NAMALWA (cell line): ENCODE measurements around the gene CEP95.
"Not testable (repeated sequence)": the region's sequence is repeated elsewhere in the genome, so short reads cannot be mapped to it uniquely, and the experiment has no call there.

Experiments
- DNase-seq: peaks from one replicate; pipeline ENCODE4 v3.0.0-alpha.2; 2015; ENCODE audit warnings: low spot score

The CEP95 gene

DNA sequence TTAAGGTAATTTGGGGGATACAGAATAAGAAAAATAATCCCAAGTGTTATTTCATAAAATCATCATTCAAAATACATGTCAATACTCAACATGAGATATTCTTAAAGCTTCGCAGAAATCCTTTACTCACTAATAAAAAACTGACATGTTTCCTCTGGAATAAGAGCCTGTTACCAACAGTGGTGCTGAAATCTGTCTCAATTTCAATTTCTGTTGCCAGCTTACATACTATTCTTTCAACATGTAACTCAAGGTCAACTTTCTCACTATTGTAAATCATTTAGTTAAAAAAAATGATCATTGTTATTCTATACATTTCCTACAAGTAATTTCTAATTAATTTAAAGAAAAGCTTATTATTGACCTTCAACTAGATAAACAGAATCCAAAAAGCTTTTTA lies 67.9 kb downstream of the CEP95 start:
- DNase-seq = no peak

GRCh38 chr17:64575431-64575830 lies 68.7 kb downstream of the CEP95 start:
- no peak for DNase-seq

- not testable (repeated sequence) for DNase-seq
These were observed 70.2 kb downstream of the CEP95 start for GRCh38 chr17:64577025-64577424.

GRCh38 chr17:64579917-64580316 lies 73.1 kb downstream of the CEP95 start:
- DNase-seq = no peak

DNA sequence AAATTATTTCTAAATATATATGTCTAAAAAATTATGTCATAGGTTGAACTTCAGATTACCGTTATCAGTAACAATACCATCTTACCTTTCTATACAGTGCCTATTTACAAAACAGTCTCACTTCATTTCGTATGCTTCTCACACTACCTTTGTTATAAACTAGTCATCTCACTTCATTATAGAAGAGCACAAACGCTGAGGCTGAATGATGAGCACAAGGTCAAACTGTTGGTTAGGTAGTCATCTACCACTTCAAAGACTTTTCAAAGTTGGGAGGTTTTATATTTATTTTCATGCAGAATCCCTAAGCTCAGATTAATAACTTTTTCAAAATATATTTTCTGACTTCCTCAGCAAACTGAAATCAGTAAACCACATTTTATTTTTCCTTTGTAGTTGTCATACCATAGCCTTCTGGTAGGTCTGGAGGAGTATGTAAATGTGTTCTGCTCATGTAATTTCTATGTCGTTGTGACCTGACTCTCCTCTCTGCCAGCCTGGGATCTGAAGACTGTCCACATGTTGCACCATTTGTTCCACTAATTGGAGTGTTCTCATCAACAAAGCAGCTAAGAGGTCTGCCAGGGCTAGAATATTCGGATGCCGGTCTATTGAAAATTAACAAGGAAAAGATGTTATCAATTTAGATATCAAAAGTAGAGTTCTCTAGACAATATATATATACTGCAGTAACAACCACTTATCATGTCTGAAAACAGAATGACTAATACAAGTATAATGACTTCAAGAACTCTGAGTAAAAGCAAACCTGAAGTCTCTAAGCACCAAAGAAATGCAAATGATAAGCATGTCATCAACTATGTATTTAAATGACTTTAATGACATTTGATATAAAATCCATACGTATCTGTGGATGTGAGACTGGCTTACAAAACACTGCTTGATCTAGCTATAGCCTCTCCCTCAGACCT lies 73.9 kb downstream of the CEP95 start:
- DNase-seq = no peak

DNA sequence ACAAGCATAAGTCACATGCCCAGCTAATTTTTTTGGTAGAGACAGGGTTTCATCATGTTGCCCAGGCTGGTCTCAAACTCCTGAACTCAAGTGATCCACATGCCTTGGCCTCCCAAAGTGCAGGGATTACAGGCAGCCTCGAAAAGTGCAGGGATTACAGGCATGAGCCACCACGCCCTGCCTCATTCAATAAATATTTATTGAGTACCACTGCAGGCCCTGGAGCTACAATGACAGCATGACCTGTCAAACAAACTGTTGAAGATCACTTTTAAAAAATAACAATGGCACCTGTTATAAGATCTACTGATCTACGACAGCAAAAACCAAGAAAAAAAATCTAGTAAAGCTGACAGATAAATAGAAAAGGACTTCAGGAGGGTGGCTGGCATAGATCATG lies 76.3 kb downstream of the CEP95 start:
- DNase-seq = no peak

GRCh38 chr17:64585146-64585545 lies 78.4 kb downstream of the CEP95 start:
- no peak for DNase-seq
